H1 (cell line): ENCODE data around the gene CFD. TPM values are rescaled to one million over a fixed set of nuclear protein-coding genes. Genes with fewer than 3 reads are reported as not detected.

Source experiments
- CTCF ChIA-PET: fragments of 300-600 bp; sonication (Branson Sonifier 250); formaldehyde crosslinking; loops from one replicate; lab custom pipeline; 2021; ENCODE audit not compliant: partially characterized antibody; lab: Charles Lee
- POLR2A ChIA-PET: fragments of 300-600 bp; sonication (Branson Sonifier 250); formaldehyde crosslinking; loops from one replicate; lab custom pipeline; 2021; ENCODE audit warnings: inconsistent platforms; ENCODE audit not compliant: partially characterized antibody; lab: Charles Lee
- DNase-seq, 2 experiments: peaks; one replicate each; pipeline versions ENCODE4 v3.0.0 to v3.0.0-alpha.2; 2010 to 2022; ENCODE audit warnings: low spot score in 2 of 2, low read depth in 1 of 2, mixed read lengths in 1 of 2
- FAIRE-seq: peaks from 2 replicates; lab custom pipeline; 2011; peaks lifted over from hg19 to GRCh38; lab: Jason Lieb, UNC
- H2AFZ ChIP-seq: 2 replicates; pipeline ENCODE4 v1.8.1; 2012; ENCODE audit warnings: low read length, inconsistent platforms
- H2AK5ac ChIP-seq: 2 replicates; pipeline ENCODE4 v1.6.1; 2013; ENCODE audit warnings: low read depth, low read length
- H2BK120ac ChIP-seq: replicated peaks from 2 replicates; pipeline ENCODE3; 2013; ENCODE audit warnings: low read depth, low read length, inconsistent platforms
- H2BK12ac ChIP-seq: 2 replicates; pipeline ENCODE4 v1.6.1; 2013; ENCODE audit warnings: low read depth, low read length
- H2BK15ac ChIP-seq: 2 replicates; pipeline ENCODE4 v1.6.1; 2013; ENCODE audit warnings: low read length
- H2BK20ac ChIP-seq: 2 replicates; pipeline ENCODE4 v1.6.1; 2013; ENCODE audit warnings: low read length
- H2BK5ac ChIP-seq: 2 replicates; pipeline ENCODE4 v1.6.1; 2013; ENCODE audit warnings: low read depth, low read length
- H3K14ac ChIP-seq: 2 replicates; pipeline ENCODE4 v1.6.1; 2013; ENCODE audit warnings: inconsistent platforms; ENCODE audit not compliant: insufficient read length
- H3K18ac ChIP-seq: 2 replicates; pipeline ENCODE4 v1.6.1; 2013; ENCODE audit warnings: low read length; ENCODE audit errors: extremely low read depth
- H3K23ac ChIP-seq: 2 replicates; pipeline ENCODE4 v1.6.1; 2013; ENCODE audit warnings: inconsistent platforms; ENCODE audit not compliant: insufficient read length
- H3K23me2 ChIP-seq: 2 replicates; pipeline ENCODE4 v1.6.1; 2013; ENCODE audit warnings: low read depth, low read length
- H3K27ac ChIP-seq: 2 replicates; pipeline ENCODE4 v1.6.1; 2011; ENCODE audit warnings: low read depth, low read length, inconsistent platforms
- H3K27me3 ChIP-seq, 4 experiments: replicated peaks in 1 of 4; 1 replicate in 1 of 4; 2 replicates in 3 of 4; pipeline versions ENCODE4 v1.6.1 to v1.8.1; 2011 to 2013; ENCODE audit warnings: low read length in 3 of 4, mild to moderate bottlenecking in 3 of 4, inconsistent platforms in 2 of 4, mixed read lengths in 2 of 4, moderate library complexity in 1 of 4; ENCODE audit not compliant: control insufficient read depth in 3 of 4, insufficient read depth in 3 of 4; ENCODE audit errors: extremely low read depth in 1 of 4
- H3K36me3 ChIP-seq, 4 experiments: 2 replicates each; pipeline versions ENCODE4 v1.6.1 to v1.8.1; 2011 to 2013; ENCODE audit warnings: mild to moderate bottlenecking in 4 of 4, low read length in 3 of 4, moderate library complexity in 2 of 4, control low read depth in 1 of 4, inconsistent platforms in 1 of 4; ENCODE audit not compliant: insufficient read depth in 4 of 4, control insufficient read depth in 2 of 4
- H3K4ac ChIP-seq: replicated peaks from 2 replicates; pipeline ENCODE3; 2013; ENCODE audit warnings: low read length, low read depth, mixed read lengths, inconsistent platforms; ENCODE audit not compliant: insufficient read length
- H3K4me1 ChIP-seq, 4 experiments: replicated peaks in 1 of 4; 1 replicate in 1 of 4; 2 replicates in 3 of 4; pipeline versions ENCODE4 v1.6.1 to v1.8.1; 2011 to 2013; ENCODE audit warnings: low read length in 3 of 4, inconsistent platforms in 2 of 4, mixed read lengths in 1 of 4; ENCODE audit not compliant: insufficient read depth in 4 of 4, control insufficient read depth in 3 of 4
- H3K4me2 ChIP-seq, 2 experiments: 2 replicates each; pipeline versions ENCODE4 v1.6.1 to v1.8.1; 2011 to 2013; ENCODE audit warnings: low read depth in 2 of 2, low read length in 2 of 2, control low read depth in 1 of 2, inconsistent platforms in 1 of 2, mild to moderate bottlenecking in 1 of 2; ENCODE audit not compliant: insufficient read depth in 1 of 2
- H3K4me3 ChIP-seq, 4 experiments: fragments of 200-600, 300-600 bp in 1 of 4; sonication (generic), shearing (Covaris generic), sonication (Bioruptor Twin) in 1 of 4; 2 replicates each; pipeline versions ENCODE4 v1.5.1 to v1.8.1; 2011 to 2016; ENCODE audit warnings: low read length in 4 of 4, low read depth in 3 of 4, control low read depth in 2 of 4, inconsistent platforms in 2 of 4, mild to moderate bottlenecking in 2 of 4, mixed read lengths in 1 of 4, moderate library complexity in 1 of 4; ENCODE audit not compliant: insufficient read depth in 2 of 4; ENCODE audit errors: extremely low read depth in 1 of 4
- H3K56ac ChIP-seq: replicated peaks from 2 replicates; pipeline ENCODE3; 2013; ENCODE audit warnings: low read depth, mild to moderate bottlenecking, mixed read lengths, low read length, inconsistent platforms; ENCODE audit not compliant: insufficient read length
- H3K79me1 ChIP-seq: 2 replicates; pipeline ENCODE4 v1.6.1; 2013; ENCODE audit warnings: low read depth, low read length, control low read depth
- H3K79me2 ChIP-seq, 2 experiments: 2 replicates each; pipeline versions ENCODE4 v1.6.1 to v1.8.1; 2012 to 2013; ENCODE audit warnings: low read length in 2 of 2, mild to moderate bottlenecking in 2 of 2, inconsistent platforms in 1 of 2; ENCODE audit not compliant: insufficient read depth in 2 of 2, control insufficient read depth in 1 of 2
- H3K9ac ChIP-seq, 4 experiments: replicated peaks in 1 of 4; 1 replicate in 1 of 4; 2 replicates in 3 of 4; pipeline versions ENCODE4 v1.6.1 to v1.8.1; 2011 to 2013; ENCODE audit warnings: low read depth in 3 of 4, low read length in 3 of 4, control low read depth in 2 of 4, mild to moderate bottlenecking in 2 of 4, moderate library complexity in 2 of 4, inconsistent platforms in 1 of 4; ENCODE audit errors: extremely low read depth in 1 of 4
- H3K9me3 ChIP-seq, 2 experiments: 2 replicates each; pipeline versions ENCODE4 v1.6.1 to v1.8.1; 2012 to 2013; ENCODE audit warnings: mild to moderate bottlenecking in 2 of 2, moderate library complexity in 2 of 2, control low read depth in 1 of 2, inconsistent platforms in 1 of 2, low read depth in 1 of 2, low read length in 1 of 2, mixed read lengths in 1 of 2; ENCODE audit not compliant: insufficient read depth in 2 of 2
- H4K20me1 ChIP-seq, 2 experiments: replicated peaks in 1 of 2; 2 replicates each; pipeline versions ENCODE3 to v1.8.1; 2011 to 2013; ENCODE audit warnings: inconsistent platforms in 2 of 2, low read length in 2 of 2, mild to moderate bottlenecking in 1 of 2; ENCODE audit not compliant: insufficient read depth in 2 of 2, control insufficient read depth in 1 of 2
- H4K5ac ChIP-seq: 2 replicates; pipeline ENCODE4 v1.6.1; 2013; ENCODE audit warnings: low read length, low read depth, mixed read lengths, inconsistent platforms; ENCODE audit not compliant: insufficient read length
- H4K8ac ChIP-seq: 2 replicates; pipeline ENCODE4 v1.8.0; 2013; ENCODE audit warnings: mild to moderate bottlenecking, moderate library complexity, low read length, inconsistent platforms; ENCODE audit not compliant: insufficient read depth; ENCODE audit errors: extremely low read depth
- H4K91ac ChIP-seq: replicated peaks from 2 replicates; pipeline ENCODE3; 2013; ENCODE audit warnings: low read length, mixed read lengths, inconsistent platforms; ENCODE audit not compliant: insufficient read length
- BACH1 ChIP-seq: IDR thresholded peaks from 2 replicates; pipeline ENCODE4 v1.6.1; 2012; ENCODE audit warnings: low read length, improper control_type of control experiment
- CEBPB ChIP-seq: IDR thresholded peaks from 2 replicates; pipeline ENCODE4 v1.6.1; 2012; ENCODE audit warnings: low read depth, low read length
- CHD1 ChIP-seq: IDR thresholded peaks from 2 replicates; pipeline ENCODE4 v1.6.1; 2012; ENCODE audit warnings: low read depth, low read length, improper control_type of control experiment
- CTCF ChIP-seq, 3 experiments: IDR thresholded peaks; 1 replicate in 2 of 3; 2 replicates in 1 of 3; pipeline versions ENCODE4 v1.5.1 to v1.6.1; 2011; ENCODE audit warnings: low read length in 3 of 3, mild to moderate bottlenecking in 3 of 3, inconsistent platforms in 2 of 3, low read depth in 1 of 3, moderate library complexity in 1 of 3; ENCODE audit not compliant: insufficient read depth in 1 of 3; ENCODE audit errors: control extremely low read depth in 1 of 3
- GABPA ChIP-seq: IDR thresholded peaks from 2 replicates; pipeline ENCODE4 v1.6.1; 2011; ENCODE audit warnings: mild to moderate bottlenecking, low read length, moderate library complexity, borderline replicate concordance; ENCODE audit not compliant: insufficient read depth
- HDAC2 ChIP-seq, 2 experiments: fragments of 300-600 bp in 1 of 2; sonication (generic) in 1 of 2; IDR thresholded peaks; 2 replicates each; pipeline ENCODE4 v1.6.1; 2011 to 2012; ENCODE audit warnings: low read depth in 2 of 2, low read length in 2 of 2, mild to moderate bottlenecking in 2 of 2, moderate library complexity in 2 of 2, borderline replicate concordance in 1 of 2, inconsistent platforms in 1 of 2
- MAFK ChIP-seq: IDR thresholded peaks from 2 replicates; pipeline ENCODE4 v1.6.1; 2012; ENCODE audit warnings: low read depth, mild to moderate bottlenecking, improper control_type of control experiment, low read length
- POLR2A ChIP-seq, 2 experiments: IDR thresholded peaks; 1 replicate in 1 of 2; 2 replicates in 1 of 2; pipeline ENCODE4 v1.6.1; 2011; ENCODE audit warnings: low read depth in 2 of 2, low read length in 2 of 2, mild to moderate bottlenecking in 2 of 2; ENCODE audit errors: control extremely low read depth in 1 of 2
- SIX5 ChIP-seq: IDR thresholded peaks from 2 replicates; pipeline ENCODE4 v1.6.1; 2011; ENCODE audit warnings: mild to moderate bottlenecking, low read depth, low read length
- SP4 ChIP-seq: IDR thresholded peaks from 2 replicates; pipeline ENCODE4 v1.6.1; 2012; ENCODE audit warnings: low read length, inconsistent platforms
- WGBS, 2 experiments: shearing (Covaris generic) in 1 of 2; methylation state at CpG; one replicate each; pipeline versions ENCODE4 v1.1.6 to v1.1.7; 2013 to 2015; ENCODE audit warnings: low lambda C conversion rate in 2 of 2, mixed read lengths in 2 of 2, inconsistent platforms in 1 of 2, low coverage in 1 of 2, missing lambda C conversion rate in 1 of 2; ENCODE audit not compliant: insufficient replicate concordance in 2 of 2, insufficient coverage in 1 of 2, insufficient read length in 1 of 2; ENCODE audit errors: extremely low coverage in 1 of 2, missing lambda C conversion rate in 1 of 2; 5-methylcytosine and 5-hydroxymethylcytosine counted together
- polyA plus RNA-seq, 7 experiments: library from polyadenylated mRNA; depleted of rRNA in 3 of 7; stranded (reverse) in 5 of 7; unstranded in 2 of 7; fragments of >200 nt in 5 of 7; fragments of 200-250 nt in 2 of 7; gene quantifications; 1 replicate in 5 of 7; 2 replicates in 1 of 7; 4 replicates in 1 of 7; pipeline versions ENCODE4 v1.2.1 to v1.2.3, GENCODE V29; 2011 to 2013; ENCODE audit warnings: missing spikeins in 2 of 7, mixed read lengths in 2 of 7
- total RNA-seq: library from RNA; stranded (reverse); fragmentation: NEBNext Ultra II Directional; extraction: Animal tissue kit (Norgen Biotek cat#: 25700); gene quantifications from 2 replicates; pipeline ENCODE4 v1.2.1, GENCODE V29; 2021

CFD gene
- total and polyA plus RNA-seq, 2 of the 8 experiments (the other 6 are each of a cell fraction or from before 2014, with no cell fraction given) = 1.7 to 2.8 TPM

DNA sequence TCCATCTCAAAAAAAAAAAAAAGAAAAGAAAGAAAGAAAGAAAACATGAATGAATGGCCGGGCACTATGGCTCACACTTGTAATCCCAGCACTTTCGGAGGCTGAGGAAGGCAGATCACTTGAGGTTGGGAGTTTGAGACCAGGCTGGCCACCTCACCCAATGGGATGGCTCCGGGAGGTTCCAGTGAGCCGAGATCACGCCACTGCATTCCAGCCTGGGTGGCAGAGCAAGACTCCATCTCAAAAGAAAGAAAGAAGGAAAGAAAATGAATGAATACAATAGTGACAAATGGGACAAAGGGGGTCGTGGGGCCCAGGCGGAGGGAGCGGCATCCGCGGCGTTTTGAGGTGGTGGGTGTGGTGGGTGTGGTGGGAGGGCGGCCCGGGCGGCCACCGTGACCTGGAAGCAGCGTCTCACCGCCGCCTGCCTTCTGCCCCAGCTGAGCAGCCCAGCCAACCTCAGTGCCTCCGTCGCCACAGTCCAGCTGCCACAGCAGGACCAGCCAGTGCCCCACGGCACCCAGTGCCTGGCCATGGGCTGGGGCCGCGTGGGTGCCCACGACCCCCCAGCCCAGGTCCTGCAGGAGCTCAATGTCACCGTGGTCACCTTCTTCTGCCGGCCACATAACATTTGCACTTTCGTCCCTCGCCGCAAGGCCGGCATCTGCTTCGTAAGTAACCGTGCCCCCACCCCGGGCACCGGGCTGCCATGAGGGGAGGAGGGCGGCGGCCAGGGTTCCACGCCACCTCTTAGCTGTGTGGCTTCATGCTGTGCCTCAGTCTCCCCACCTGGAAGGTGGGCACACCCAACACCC lies 13.6 kb upstream of the CFD start:
- H3K4me2 ChIP-seq = no peak overlapping the region
- WGBS, 2 experiments = 87% methylated on average over 21 of the region's 37 CpGs; no CpG with 5 or more reads in 1 of the 2 experiments
- no peak overlapping the region for H2AFZ ChIP-seq
- H3K27me3 ChIP-seq = peaks cover 7 to 21% (median 16%) of the 10 kb centered on the region in 4 experiments
- no peak overlapping the region for H3K27ac ChIP-seq
- no peaks in the 10 kb centered on the region for H3K36me3 ChIP-seq
- H3K4me1 ChIP-seq = peaks cover 0 to 6% (median 4%) of the 10 kb centered on the region in 4 experiments; a peak in 4 of 7 replicates
- no peak overlapping the region for H4K8ac ChIP-seq
- no peak overlapping the region for H2BK20ac ChIP-seq
- no peak for FAIRE-seq
- H3K23ac ChIP-seq = no peak overlapping the region
- no peaks in the 10 kb centered on the region for H4K20me1 ChIP-seq
- H2BK120ac ChIP-seq = no peak overlapping the region
- H3K4me3 ChIP-seq = no peak overlapping the region
- CTCF ChIA-PET = interaction anchor here (1.0 to 3.1 kb wide), 4 partner anchors 10 to 104 kb away, joined by 3 to 18 read pairs (median 6); no protein-coding TSS in a partner anchor
- POLR2A ChIA-PET = interaction anchor here (0.6 to 1.4 kb wide), 4 partner anchors 10 to 183 kb away, joined by 3 to 5 read pairs (median 4); no protein-coding TSS in a partner anchor
- no peak overlapping the region for H2BK5ac ChIP-seq
- H3K18ac ChIP-seq = no peak overlapping the region
- no peak overlapping the region for H2BK15ac ChIP-seq
- no peak overlapping the region for H3K14ac ChIP-seq
- no peak overlapping the region for H3K4ac ChIP-seq
- no peak overlapping the region for H4K91ac ChIP-seq
- no peak for DNase-seq
- no peak overlapping the region; the same call in 1 of the 2 replicates for H2BK12ac ChIP-seq
- H3K9me3 ChIP-seq = no peaks in the 10 kb centered on the region
- H2AK5ac ChIP-seq = no peak overlapping the region
- no peaks in the 10 kb centered on the region for H3K79me2 ChIP-seq
- H3K79me1 ChIP-seq = no peaks in the 10 kb centered on the region
- no peak overlapping the region for H3K9ac ChIP-seq
- no peak overlapping the region for H4K5ac ChIP-seq
- no peak overlapping the region for H3K56ac ChIP-seq
- H3K23me2 ChIP-seq = peaks cover 6% of the 10 kb centered on the region; the same call in 1 of the 2 replicates
- TF ChIP-seq SP4 (no peak), MAFK (no peak), CEBPB (no peak), CTCF (IDR thresholded peaks at IDR 0.05; ENCODE audit: control extremely low read depth in 1 of 3, insufficient read depth in 1 of 3, low read depth in 1 of 3, low read length in 3 of 3) (no peak), GABPA (no peak), HDAC2 (IDR thresholded peaks at IDR 0.05; ENCODE audit: borderline replicate concordance in 1 of 2, low read depth in 2 of 2, low read length in 2 of 2) (no peak), BACH1 (no peak), POLR2A (IDR thresholded peaks at IDR 0.05; ENCODE audit: control extremely low read depth in 1 of 2, low read depth in 2 of 2, low read length in 2 of 2) (no peak), SIX5 (no peak), CHD1 (no peak)
